ENCODE data around the gene RAB4B. TPM values are rescaled to one million over a fixed set of nuclear protein-coding genes. Genes with fewer than 3 reads are reported as not detected.
"Not testable (repeated sequence)": the region's sequence is repeated elsewhere in the genome, so short reads cannot be mapped to it uniquely, and the experiment has no call there.

The RAB4B gene
- polyA plus RNA-seq, 1 donor, result 9.0 TPM

DNA sequence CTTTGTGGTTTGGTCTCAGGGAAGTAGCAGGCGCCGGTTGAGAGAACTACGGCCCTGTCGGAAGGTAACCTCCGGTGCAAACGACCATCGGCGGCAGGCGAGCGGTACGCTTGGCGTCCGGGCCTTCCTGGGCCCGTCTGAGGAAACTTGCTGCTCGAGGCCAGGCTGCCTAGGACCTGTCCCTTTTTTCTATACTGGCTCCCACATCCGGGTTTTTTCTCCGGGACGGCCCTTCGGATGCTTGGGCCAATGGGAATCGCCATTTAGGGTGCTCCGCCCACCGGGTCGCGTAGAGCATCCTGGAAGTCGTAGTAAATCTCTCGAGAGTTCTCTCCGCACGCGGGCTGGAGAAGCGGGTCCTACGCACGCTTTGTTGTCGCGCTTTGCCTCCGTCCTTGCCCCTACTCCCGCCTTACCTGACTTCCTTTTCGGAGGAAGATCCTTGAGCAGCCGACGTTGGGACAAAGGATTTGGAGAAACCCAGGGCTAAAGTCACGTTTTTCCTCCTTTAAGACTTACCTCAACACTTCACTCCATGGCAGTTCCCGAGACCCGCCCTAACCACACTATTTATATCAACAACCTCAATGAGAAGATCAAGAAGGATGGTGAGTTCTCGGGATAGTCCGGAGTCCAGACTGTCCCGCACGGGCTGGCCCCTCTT is 27.0 kb upstream of the RAB4B start, which contains the start of gene SNRPA:
Gene SNRPA, plus strand, starts transcription at position 330 of the 664 bp plus-strand sequence. Its CDS starts 206 bp downstream, at position 536.
- peak; percentile 96 for DNase-seq (ENCODE audit: low read depth)

DNA sequence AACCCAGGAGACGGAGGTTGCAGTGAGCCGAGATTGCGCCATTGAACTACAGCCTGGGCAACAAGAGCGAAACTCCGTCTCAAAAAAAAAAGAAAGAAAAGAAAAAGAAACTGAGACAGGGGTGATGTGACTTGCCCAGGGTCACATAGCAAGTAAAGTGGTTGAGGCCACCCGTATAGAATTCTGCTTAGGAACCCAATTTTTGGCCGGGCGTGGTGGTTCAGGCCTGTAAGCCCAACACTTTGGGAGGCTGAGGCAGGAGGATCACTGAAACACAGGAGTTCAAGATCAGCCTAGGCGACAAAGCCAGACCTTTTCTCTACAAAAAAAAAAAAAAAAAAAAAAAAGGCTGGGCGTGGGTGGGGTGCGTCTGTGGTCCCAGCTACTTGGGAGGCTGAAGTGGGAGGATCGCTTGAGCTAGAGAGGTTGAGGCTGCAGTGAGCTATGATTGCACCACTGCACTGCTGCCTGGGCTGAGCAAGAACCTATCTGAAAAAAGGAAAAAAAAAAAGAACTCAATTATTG is 25.7 kb upstream of the RAB4B start:
- DNase-seq (ENCODE audit: low read depth), result no peak

DNA sequence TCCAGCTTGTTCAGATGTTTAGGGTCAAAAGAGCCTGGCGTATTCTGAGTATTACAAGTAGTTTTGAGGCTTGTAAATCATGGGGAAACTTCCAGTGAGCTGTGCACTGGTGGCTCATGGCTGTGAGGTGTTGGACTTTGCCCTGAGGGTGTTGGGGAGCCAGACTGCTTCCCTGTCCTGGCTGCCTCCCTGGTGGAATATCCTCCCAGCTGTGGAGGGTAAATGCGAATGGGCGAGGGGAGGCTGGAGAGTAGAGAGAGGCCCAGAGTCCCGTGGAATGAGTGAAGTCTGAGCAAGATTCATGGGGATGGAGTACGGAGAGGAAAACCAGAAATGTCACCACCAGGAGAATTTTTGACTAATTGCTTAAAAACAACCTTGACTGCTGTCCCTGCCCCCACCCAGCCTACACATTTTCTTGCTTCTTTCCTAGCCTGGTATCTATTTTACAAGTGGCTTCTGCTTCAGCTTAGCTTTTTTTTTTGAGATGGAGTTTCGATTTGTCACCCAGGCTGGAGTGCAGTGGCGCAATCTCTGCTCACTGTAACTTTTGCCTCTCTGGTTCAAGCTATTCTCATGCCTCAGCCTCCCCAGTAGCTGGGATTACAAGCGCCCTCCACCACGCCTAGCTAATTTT is 23.3 kb upstream of the RAB4B start:
- no peak for DNase-seq (ENCODE audit: low read depth)

DNA sequence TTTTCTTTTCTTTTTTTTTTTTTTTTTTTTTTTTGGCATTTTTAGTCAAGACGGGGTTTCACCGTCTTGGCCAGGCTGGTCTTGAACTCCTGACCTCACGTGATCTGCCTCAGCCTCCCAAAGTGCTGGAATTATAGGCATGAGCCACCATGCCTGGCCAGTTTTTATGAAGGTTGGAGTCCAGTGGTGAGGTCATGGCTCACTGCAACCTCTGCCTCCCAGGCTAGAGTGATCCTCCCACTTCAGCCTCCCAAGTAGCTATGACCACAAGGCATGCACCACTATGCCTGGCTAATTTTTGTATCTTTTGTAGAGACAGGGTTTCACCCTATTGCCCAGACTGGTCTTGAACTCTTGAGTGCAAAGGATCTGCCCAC is 22.8 kb upstream of the RAB4B start:
- DNase-seq (ENCODE audit: low read depth), result no peak

DNA sequence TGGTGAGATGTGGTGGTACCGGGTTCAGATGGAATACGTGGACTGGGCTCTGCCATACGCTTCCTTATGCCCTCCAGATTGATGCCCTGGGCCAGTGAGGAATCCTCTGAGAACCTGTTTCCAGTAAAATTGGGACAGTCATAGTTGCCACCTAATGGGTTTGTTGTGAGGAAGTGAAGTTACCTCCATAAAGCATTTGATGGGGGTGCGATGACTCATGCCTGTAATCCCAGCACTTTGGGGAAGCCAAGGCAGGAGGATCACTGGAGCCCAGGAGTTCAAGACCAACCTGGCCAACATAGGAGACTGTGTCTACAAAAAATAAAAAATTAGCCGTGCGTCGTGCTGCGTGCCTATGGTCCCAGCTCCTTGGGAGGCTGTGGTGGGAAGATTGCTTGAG is 22.3 kb upstream of the RAB4B start:
- DNase-seq (ENCODE audit: low read depth), result no peak

DNA sequence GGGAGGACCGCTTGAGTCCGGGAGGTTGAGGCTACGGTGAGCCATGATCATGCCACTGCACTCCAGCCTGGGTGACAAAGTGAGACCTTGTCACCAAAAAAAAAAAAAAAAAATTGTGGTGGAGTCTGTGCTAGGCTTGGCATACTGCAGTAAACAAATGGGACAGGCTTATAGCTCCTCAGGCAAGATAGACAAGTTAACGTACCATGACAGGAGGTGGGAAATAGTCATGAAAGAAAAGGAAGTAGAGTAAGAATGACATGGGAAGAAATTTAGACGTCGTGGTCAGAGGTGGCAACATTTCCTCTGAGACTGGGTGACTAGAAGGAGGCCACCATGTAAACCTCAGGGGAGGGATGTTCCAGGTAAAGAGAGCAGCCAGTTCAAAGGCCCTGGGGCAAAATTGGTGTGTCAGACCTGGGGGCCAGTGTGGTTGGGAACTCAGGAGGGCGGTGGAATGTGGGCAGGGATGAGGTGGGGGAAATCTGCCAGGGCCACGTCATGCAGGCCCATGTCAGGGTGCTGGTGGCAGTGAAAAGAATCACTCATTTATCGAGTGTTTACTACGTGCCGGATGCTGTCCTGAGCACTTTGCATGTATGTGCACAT is 21.4 kb upstream of the RAB4B start:
- DNase-seq (ENCODE audit: low read depth), result no peak

DNA sequence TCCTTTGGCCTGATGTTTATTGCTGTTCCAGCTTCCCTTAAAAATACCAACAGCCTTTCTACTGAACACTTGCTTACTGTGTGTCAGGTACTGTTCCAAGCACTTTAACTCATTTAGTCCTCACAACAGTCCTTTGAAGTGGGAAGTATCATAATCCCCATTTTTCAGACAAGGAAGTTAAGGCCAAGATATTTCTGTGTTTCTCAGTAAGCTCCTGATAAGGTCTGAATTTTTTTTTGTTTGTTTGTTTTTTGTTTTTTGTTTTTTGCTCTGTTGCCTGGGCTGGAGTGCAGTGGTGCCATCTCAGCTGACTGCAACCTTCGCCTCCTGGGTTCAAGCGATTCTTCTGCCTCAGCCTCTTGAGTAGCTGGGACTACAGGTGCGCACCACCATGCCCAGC is 19.6 kb upstream of the RAB4B start:
- DNase-seq (ENCODE audit: low read depth), result no peak

DNA sequence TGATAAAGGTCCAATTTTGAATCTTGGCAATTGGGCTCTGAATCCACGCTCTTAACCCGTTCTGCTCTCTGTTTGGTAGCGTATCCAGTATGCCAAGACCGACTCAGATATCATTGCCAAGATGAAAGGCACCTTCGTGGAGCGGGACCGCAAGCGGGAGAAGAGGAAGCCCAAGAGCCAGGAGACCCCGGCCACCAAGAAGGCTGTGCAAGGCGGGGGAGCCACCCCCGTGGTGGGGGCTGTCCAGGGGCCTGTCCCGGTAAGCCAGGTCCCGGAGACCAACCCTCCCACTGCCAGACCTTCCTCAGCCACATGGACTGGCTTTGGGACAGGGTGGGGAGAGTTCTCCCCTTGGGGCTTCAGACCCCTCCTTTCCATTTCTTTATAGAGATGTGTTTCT is 18.7 kb upstream of the RAB4B start:
- no peak for DNase-seq (ENCODE audit: low read depth)

DNA sequence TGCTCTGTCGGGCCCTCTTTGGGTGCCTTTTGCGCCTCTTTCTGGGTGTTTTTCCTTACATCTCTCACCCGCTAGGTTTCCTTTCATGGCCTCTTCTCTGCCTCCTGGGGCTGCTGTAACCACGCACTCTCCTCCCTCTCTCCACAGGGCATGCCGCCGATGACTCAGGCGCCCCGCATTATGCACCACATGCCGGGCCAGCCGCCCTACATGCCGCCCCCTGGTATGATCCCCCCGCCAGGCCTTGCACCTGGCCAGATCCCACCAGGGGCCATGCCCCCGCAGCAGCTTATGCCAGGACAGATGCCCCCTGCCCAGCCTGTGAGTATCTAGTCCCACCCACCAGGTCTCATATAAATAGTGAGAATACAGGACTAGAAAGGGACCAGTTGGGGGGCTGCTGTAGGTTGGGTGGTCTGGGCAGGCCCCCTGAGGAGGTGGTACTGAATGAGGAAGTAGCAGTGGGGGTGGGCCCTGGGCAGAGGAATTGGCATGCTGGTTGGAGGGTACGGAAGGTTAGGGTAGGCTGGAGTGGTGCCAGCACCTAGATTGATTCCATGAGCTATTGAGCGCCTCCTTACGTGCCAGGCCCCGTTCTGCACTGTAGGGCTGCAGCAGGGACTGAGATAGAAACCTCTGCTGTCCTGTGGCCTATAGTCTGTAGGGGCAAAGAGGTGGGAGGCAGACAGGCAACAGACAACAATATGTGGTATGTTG is 15.1 kb upstream of the RAB4B start:
- no peak for DNase-seq (ENCODE audit: low read depth)

DNA sequence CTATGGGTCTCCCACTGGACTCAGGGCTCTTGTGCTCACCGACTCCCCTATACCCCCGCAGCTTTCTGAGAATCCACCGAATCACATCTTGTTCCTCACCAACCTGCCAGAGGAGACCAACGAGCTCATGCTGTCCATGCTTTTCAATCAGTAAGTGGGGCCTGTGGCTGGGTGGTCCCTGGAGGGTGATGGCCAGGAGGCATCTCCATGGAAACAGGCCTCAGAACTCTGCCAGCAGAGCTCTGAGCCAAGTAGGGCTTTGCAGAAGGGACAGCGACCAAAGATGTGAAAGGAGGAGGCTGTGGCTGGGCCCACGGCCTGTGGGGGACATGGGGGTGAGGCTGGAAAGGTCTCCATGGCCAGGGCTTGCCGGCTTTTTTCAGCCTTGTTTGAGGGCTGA is 14.5 kb upstream of the RAB4B start:
- no peak for DNase-seq (ENCODE audit: low read depth)

DNA sequence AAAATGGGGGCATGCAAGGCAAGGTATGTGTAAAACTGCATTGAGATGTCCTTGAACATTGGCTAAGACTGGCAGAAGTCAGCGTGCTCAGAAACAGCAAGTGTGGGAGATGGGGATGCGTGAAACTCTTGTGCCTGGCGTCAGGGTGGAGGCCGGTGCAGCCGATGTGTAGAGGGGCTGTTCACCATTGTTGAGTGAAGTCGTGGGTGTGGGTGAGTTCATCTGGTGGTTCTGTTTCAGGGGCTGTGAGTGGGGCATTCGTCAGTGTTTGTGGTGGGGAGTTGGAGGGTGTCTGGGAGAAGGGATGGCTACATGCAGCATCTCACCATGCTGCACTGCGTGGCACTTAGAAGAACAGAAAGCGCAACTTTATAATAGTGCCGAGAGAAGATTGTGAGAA is 14.1 kb upstream of the RAB4B start:
- DNase-seq (ENCODE audit: low read depth), result no peak

DNA sequence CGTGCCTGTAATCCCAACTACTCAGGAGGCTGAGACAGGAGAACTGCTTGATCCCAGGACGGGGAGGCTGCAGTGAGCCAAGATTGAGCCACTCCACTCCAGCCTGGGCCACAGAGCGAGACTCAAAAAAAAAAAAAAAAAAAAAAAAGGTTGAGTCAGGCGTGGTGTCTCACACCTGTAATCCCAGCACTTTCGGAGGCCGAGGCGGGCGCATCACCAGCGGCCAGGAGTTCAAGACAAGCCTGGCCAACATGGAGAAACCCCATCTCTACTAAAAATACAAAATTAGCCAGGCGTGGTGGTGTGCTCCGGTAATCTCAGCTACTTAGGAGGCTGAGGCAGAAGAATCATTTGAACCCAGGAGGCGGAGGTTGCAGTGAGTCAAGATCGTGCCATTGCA is 11.7 kb upstream of the RAB4B start:
- not testable (repeated sequence) for DNase-seq (ENCODE audit: low read depth)

DNA sequence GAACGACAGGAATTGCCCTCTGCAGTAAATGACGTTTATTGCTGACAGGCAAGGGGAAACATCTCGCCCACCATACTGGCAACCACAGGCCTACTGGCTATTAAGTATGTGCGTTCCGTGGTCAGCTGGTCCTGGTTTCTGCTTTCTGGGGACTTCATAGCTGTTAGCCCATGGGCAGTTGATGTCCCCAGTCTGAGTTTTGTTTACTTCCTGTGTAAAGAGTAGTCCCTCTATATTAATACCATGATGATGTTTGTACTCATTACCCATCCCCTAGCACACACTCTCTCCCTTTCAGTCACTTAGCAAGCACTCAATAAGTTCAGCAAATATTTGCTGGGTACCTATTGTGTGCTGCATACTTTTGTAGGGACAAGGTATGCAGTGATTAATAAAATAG is 9.2 kb upstream of the RAB4B start:
- DNase-seq (ENCODE audit: low read depth), result no peak

DNA sequence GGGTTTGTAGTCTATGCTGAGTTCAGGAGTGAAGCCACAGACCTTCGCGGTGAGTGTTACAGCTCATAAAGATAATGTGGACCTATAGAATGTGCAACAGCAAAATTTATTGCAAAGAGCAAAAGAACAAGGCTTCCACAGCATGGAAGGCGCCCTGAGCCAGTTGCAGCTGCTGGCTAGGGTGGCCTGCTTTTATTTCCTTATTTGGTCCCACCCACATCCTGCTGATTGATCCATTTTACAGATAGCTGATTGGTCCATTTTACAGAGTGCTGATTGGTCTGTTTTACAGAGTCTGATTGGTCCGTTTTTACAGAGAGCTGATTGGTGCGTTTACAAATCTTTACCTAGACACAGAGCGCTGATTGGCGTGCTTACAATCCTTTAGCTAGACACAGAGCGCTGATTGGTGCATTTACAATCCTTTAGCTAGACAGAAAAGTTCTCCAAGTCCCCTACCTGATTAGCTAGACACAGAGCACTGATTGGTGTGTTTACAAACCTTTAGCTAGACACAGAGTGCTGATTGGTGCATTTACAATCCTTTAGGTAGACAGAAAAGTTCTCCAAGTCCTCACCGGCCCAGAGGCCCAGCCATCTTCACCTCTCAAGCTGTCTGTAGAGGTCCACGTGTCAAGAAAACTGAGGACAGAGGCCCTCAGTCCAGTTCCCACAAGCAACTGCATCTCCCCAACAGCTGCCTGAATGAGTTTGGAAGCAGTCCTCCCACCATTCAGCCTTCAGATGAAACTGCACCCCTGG is 6.8 kb upstream of the RAB4B start:
- DNase-seq (ENCODE audit: low read depth), result not testable (repeated sequence)

DNA sequence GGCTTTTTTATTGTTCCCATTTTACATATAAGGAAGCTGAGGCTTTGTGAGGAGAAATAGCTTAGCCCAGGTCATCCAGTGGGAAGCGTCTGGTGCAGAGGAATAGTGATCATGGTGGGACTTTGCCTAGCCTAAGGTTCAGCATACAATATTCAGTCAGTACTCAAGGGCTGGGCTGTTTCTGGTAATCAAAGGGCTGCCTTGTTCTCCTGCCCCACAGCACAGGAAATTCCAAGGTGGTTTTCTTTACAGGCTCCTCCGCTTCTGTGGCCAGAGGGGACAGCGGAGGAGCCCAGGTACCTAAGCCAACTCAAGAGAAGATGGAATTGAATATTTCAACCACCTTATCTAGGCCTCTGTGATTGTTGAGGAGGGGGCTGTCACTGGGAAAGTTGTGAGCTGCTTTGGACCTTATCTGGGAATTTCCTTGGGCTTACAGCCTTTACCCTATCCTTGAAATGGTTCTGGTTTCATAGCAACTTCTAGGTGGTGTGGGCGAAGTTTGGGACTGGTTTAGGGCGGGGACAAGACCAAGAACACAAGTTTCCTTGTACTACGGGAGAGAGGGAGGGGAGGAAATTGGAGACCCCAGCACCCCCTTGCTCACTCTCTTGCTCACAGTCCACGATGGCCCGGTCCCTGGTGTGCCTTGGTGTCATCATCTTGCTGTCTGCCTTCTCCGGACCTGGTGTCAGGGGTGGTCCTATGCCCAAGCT is 3.0 kb upstream of the RAB4B start, which contains the start of gene MIA:
Gene MIA, plus strand, starts transcription at position 606 of the 716 bp plus-strand sequence. Its CDS starts 22 bp downstream, at position 628.
- no peak for DNase-seq (ENCODE audit: low read depth)

DNA sequence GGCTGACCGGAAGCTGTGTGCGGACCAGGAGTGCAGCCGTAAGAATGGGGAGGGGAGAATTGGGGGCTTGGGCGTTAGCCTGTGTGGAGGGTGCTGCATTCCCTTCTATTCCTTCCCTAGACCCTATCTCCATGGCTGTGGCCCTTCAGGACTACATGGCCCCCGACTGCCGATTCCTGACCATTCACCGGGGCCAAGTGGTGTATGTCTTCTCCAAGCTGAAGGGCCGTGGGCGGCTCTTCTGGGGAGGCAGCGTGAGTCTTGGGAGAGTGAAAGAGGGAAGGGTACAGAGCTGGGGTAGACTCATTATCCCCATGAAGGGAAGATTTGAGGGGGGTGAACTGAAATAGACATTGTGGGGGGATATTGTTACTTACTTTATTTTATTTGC is 2.4 kb upstream of the RAB4B start:
- no peak for DNase-seq (ENCODE audit: low read depth)

DNA sequence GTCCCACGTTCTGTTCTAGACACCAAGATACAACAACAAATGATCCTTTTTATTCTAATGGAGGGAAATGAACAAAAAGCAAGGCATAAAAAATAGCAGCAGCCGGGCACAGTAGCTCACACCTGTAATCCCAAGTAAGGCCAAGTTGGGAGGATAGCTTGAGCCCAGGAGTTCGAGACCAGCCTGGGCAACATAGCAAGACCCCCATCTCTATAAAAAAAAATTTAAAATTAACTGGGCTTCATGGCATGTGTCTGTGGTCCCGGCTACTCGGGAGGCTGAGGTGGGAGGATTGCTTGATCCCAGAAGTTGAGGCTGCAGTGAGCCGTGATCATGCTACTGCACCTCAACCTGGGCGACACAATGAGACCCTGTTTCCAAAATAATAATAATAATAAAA is 1.7 kb upstream of the RAB4B start:
- no peak for DNase-seq (ENCODE audit: low read depth)

DNA sequence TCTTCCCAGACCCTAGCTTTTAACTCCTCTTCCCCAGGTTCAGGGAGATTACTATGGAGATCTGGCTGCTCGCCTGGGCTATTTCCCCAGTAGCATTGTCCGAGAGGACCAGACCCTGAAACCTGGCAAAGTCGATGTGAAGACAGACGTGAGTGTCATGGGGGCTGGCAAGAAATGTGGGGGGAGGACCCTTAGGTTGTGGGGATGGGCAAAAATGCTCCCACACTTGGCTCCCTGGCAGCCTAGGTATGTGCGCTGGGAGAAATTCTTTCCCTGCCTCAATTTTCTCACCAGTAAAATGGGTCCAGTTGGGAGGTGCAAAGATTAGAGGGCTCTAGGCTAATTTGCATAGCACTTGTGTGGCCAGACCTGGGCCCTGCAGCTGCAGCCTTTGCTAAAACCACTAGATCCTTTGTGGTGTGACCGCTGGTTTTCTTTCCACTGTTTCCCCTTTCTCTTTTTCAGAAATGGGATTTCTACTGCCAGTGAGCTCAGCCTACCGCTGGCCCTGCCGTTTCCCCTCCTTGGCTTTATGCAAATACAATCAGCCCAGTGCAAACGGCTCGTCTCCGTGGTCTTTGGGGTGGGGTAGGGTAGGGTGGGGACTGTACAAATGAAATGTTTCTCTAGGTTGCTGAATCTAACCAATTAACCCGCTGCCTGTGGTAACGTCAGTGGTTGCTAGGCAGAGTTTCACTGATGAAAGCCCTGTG is 959 bp upstream of the RAB4B start:
- DNase-seq (ENCODE audit: low read depth), result peak; percentile 93

DNA sequence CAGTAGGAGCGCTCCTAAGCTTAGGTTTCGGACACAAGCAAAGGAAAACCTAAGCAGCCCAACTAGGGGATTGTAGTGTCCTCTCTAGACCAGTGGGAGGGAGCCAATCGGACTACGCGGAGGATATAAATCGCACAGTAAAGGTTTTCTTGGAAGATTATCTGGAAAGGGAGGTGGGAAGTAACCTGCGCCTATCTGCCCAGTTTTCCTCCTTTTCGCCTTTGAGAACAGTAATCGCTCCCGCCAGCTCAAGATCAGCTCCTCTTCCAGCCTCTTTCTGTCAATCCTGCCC is 456 bp upstream of the RAB4B start:
- no peak for DNase-seq (ENCODE audit: low read depth)

DNA sequence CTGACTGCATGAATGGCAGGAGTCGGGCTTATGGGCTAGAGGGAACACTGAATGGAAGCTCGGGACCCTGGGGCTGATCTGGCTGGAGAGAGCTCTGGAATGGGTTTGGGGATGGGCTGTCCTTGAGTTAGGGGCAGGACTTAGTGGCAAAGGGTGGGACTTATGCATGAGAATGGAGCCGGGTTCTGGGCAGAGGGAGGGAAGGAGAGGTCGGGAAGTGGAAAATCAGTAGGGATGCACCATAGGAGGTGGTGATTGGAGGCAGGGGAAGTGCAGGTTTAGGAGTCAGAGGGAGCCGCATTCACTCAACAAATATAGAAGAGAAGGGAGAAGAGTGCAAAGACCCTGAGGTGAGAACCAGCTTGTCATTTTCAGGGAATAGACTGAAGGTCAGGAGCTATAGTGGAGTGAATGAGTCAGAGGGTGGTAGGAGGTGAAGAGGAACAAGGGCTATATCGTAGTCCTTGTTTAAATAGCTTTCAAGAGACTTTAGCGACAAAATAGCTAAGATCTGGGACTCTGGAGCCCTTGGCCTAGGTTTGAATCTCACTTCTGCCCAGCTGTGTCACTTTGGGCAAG is 748 bp downstream of the RAB4B start:
- DNase-seq (ENCODE audit: low read depth), result no peak
